ENCODE results near the gene C3orf22. TPM values are rescaled to one million over a fixed set of nuclear protein-coding genes. Genes with fewer than 3 reads are reported as not detected.

C3orf22 gene
- polyA plus RNA-seq, 1 donor = not detected

DNA sequence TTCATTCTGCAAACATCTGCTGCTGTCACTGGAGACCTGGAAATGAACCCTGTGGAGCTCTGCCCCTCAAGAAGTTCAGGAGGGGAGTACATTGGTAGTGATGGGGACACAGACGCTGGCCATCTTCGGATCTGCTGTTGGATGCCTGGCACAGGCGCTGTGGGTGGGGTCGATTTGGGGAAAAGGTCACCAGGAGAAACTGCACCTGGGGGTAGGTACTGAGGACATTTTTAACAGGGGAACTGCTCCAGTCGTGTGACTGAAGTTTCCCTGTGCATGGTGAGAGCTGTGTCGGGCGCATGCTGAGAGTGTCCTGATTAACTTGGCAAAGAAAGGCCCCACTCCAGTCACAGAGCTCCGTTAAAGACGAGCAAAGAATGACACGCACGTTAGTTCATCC is 44.6 kb downstream of the C3orf22 start:
- DNase-seq (ENCODE audit: low read depth) = no peak

DNA sequence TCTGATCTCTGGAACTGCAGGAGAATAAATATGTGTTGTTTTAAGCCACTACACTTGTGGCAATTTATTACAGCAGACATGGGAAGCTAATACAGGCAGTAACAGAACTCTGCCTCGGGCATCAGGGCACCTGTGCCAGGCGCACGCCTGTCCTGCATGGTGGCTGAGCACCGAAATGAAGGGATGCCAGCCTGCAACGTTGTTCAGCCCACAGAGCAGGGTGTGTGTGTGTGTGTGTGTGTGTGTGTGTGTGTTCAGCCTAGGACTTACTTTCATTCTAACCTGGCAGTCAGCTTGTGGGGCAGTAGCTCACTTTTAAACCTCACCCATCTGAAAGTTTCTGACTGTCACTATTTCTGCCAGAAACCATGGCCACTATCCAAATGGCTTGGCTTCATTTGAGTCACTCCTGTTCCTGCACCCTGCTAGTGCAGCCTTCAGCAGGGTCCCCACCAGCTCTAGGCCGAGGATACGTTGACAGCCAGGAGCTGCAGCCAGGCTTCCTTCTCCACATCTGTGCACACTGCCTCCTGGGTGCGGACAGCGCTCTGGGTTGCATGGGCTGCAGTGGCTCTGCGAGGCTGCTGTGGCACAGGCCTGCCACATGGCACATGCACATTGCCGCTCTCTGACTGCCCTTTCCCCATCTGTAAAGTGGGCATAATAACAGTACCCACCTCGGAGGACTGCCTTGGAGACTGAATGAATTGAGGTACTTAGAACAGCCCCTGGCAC is 45.6 kb downstream of the C3orf22 start:
- no peak for DNase-seq (ENCODE audit: low read depth)

DNA sequence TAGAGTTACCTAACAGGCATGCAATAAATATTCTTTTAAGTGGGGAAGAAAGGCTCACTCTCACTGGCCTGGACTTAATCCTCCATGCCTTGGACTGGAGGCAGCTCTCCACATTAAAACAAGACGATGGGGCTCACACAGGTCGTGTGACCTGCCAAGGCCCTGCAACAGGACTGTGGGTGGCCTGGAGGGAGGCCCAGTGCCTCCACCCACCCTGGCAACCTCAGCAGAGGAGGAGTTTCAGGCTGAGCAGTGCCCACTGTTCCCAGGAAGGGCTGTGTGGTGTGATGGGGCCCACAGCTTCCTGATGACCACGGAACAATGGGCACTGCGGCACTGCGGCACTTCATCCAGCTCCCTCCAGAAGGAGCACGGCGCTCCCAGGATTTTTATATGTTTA is 46.7 kb downstream of the C3orf22 start:
- no peak for DNase-seq (ENCODE audit: low read depth)

DNA sequence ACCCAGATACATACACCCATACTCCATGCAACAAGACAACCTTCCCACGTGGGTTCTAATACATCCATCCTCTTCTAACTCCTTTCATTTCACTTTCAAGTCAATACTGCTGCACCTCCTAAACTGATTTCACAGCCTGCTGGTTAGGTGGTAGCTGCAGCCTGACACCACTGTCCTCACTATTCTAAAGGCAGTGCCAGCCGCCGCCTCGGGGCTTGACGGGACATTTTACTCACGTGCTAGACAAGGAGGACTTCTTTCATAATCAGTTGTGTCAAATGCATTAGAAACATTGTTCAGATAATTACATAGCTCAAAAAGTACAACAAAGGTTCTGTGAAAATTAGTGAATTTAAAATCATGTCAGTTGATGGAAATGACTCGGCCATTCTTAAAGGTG is 47.4 kb downstream of the C3orf22 start:
- no peak for DNase-seq (ENCODE audit: low read depth)

DNA sequence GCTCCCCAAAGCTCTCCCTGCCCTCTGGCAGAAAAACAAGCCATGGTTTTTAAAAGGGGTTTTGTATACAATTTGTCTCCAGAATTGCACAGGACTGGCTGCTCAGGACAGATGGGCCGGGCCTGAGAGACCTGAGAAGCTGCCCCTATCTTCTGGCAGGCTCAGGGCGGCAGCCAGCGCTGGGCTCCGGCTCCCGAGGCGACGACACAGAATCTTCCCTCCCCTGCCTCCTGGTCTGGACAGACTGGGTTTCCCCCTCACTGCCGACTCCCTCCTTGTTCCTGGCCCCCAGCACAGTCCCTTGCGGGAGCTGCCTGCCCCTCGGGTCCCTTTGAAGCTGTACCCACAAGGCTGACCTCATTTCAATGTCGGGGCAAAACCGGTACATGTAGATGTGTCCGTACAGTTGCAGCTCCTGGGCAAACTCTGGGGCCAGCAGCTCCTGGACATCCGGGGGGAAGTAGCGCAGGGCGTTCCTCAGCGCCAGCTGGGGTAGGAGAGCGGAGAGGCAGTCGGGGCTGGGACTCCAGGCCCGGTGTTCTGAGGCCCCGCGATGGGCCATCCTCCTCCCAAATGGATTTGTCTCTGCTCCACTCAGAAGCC is 48.3 kb downstream of the C3orf22 start:
- no peak for DNase-seq (ENCODE audit: low read depth)

DNA sequence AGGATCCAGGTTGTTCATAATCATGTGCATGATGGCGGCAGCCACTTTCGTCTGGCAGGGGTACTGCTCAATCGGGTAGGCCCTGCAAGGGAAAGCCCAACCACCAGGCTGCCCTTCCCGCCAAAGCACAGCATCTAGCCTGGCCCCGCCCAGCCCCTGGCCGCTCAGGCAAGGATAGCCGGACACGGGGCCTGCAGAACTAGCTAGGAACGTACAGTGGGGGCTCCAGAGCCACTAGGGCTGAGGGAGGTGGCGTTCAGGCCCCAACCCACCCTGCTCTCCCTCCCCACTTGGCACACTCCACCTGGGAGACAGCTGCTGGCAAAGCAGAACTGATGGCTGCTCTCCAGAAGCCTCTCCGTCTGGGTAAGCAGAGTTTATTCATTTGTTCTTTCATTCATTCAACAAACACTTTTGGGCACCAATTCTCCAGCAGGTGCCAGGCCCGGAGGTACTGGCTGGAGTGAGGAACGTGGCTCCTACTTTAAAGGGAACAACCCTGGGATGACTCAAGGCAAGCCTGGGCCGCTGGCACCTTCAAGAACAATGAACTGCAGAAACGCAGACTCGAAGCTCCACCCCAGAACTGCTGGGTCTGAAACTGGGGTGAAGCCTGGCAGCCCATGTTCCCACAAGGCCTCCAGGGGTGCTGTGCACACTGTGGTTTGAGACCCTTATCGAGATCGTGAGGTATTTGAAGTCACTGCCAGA is 49.0 kb downstream of the C3orf22 start:
- DNase-seq (ENCODE audit: low read depth) = no peak

DNA sequence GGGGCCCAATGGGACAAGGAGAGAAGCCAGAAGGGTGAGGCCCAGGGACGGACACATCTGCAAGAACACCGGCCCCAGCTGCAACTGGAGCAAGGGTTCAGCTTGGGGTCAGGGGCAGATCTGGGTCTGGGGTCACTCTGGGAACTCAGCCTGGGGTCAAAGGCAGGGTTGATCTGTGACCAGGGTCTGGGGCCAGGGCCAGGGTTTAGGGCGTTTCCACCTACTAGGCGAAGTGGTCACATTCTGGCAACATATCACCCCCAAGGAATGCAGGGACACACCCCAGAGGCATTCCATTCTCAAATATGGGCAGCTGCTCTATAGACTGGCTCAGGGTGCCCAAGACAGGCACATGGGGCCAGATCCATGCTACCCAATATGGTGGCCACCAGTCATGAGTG is 50.2 kb downstream of the C3orf22 start:
- no peak for DNase-seq (ENCODE audit: low read depth)

DNA sequence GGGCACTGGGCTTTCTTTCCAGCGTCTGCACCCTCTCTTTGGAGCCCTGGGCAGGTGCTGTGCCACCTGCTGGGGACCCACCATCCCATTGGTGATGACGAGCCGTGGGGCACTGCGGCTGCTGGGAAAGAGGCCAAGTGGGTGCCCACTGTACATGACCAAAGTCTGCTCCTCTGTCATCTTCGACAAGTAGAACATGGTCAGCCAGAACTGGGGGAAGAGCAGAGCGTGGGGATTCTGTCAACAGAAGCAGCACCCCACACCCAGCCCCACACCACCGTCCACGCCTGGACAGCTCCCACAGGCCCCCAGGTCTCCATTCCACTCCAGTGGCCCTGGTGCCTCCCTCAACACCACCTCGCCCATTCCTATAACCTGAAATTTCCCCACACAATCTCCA is 50.8 kb downstream of the C3orf22 start:
- DNase-seq (ENCODE audit: low read depth) = no peak

DNA sequence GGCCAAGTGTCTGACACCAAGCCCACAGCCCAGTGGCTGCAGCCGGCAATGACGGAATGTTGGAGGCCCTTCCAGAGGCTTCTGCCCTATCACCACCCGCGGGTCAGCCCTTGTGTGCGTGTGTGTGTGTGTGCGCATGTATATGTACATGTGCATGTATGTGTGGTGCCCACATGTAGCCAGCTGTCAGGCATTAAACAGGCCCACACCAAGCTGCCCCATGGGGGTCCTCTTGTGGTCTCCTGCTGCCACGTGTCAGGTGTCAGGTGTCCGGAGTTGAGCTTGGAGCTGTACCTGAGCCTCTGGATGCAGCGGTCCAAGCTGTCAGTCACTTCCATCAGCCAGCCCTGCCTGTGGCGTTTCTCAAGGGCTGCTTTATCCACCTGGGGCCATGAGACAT is 55.0 kb downstream of the C3orf22 start:
- no peak for DNase-seq (ENCODE audit: low read depth)

DNA sequence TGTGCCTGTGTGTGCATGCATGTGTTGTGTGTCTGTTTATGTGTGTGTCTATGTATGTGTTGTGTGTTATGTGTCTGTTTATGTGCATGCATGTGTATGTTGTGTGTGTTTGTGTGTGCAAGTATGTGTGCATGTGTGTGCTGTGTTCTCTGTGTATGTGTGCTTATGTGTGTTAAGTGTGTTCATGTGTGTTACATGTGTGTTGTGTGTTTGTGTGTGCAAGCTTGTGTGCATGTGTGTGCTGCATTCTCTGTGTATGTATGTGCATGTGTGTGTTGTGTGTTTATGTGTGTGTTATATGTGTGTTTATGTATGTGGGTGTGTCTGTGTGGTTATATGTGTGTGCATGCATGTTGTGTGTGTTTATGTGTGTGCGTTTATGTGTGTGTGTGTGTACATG is 56.1 kb downstream of the C3orf22 start:
- no peak for DNase-seq (ENCODE audit: low read depth)

DNA sequence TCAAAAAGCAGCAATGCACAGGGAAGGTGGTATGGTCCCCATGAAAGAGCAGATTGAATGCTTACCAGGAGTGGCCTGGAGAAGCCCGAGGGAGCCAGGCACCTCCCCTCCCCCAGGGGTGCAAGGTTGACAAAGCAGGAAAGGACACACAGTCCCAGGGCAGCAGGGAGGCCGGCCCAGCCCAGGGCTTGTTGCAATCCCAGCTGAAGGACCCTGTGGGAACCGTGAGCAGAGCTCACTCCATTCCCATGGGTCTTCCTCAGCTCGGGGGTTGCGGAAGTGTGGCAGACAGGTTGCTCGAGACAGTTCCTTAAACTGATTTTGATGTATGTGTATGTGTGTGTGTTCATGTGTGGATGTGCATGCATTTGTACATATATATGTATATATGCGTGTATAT is 57.0 kb downstream of the C3orf22 start:
- no peak for DNase-seq (ENCODE audit: low read depth)

DNA sequence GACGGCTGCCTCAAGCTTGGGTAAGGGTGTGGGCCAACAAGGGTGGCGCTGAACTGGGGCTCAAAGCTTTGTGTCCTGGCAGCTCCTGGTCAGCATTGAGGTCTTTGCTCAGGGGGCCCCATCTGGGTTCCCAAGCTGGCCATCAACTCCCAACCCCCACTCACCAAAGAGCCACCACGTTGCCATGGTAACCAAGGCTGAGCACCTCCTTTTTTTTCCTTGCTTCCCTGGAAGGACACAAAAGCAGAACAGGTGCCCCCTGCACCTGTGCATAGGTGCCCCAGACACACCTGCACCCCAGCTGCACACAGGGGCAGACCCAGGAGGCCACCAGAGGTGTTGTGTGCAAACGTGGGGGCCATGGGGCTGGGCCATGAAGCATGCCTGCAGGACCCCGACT is 57.7 kb downstream of the C3orf22 start:
- DNase-seq (ENCODE audit: low read depth) = no peak

DNA sequence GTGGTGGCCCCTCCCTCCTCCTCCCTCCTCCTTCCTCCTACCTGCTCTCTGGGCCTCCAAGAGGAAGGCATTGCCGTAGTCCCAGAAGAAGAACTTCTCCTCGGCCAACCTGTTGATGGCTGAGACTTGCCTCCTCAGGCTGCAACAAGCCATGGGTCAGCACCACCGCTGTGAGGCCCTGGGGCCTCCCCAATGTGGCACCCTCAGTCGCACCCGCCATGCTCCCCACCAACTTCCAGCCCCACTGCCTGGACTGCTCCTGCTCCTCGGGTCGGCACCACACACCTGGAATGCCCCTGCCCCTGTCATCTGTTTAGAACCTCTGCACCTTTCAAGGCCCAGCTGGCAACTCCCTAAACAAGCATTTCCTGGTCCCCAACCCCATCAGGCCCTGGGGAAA is 58.7 kb downstream of the C3orf22 start:
- no peak for DNase-seq (ENCODE audit: low read depth)

Other genes starting within 250 kb of the C3orf22 start
- 1.7 TPM for gene KLF15, start 201.5 kb downstream of the C3orf22 start, polyA plus RNA-seq (ENCODE audit: insufficient read length)
- gene CFAP100, start 164.0 kb downstream of the C3orf22 start, polyA plus RNA-seq (ENCODE audit: insufficient read length) = 0.94 TPM
- gene ZXDC, start 83.0 kb downstream of the C3orf22 start, polyA plus RNA-seq (ENCODE audit: insufficient read length) = 25.6 TPM
- 0.10 TPM for gene UROC1, start 41.2 kb downstream of the C3orf22 start, polyA plus RNA-seq (ENCODE audit: insufficient read length)
- 0.16 TPM for gene CHST13, start 34.8 kb downstream of the C3orf22 start, polyA plus RNA-seq (ENCODE audit: insufficient read length)
- gene TXNRD3, start 96.2 kb upstream of the C3orf22 start, polyA plus RNA-seq (ENCODE audit: insufficient read length) = 8.4 TPM
- gene CHCHD6, start 145.3 kb upstream of the C3orf22 start, polyA plus RNA-seq (ENCODE audit: insufficient read length) = 7.9 TPM

Data from forelimb muscle (tissue), 1 donor.